Liver (tissue), 9 donors: ENCODE data around the gene FLNB. TPM values are rescaled to one million over a fixed set of nuclear protein-coding genes. Genes with fewer than 3 reads are reported as not detected.
"Not testable (repeated sequence)": the region's sequence is repeated elsewhere in the genome, so short reads cannot be mapped to it uniquely, and the experiment has no call there.

Source experiments
- DNase-seq: peaks from one replicate; pipeline ENCODE4 v3.0.0-alpha.2; 2017; ENCODE audit warnings: low spot score
- H3K27ac ChIP-seq, 2 donors: one replicate each; pipeline ENCODE4 v1.7.0; 2013; ENCODE audit warnings: inconsistent platforms in 2 of 2, low read length in 2 of 2, control low read depth in 1 of 2, low read depth in 1 of 2, mild to moderate bottlenecking in 1 of 2
- H3K27me3 ChIP-seq, 4 donors: one replicate each; pipeline versions ENCODE4 v1.6.1 to v1.7.0; 2013; ENCODE audit warnings: low read length in 3 of 4, inconsistent platforms in 1 of 4, mild to moderate bottlenecking in 1 of 4, moderate library complexity in 1 of 4; ENCODE audit not compliant: control insufficient read depth in 4 of 4, insufficient read depth in 4 of 4
- H3K36me3 ChIP-seq, 4 donors: one replicate each; pipeline versions ENCODE4 v1.6.1 to v1.7.0; 2013; ENCODE audit warnings: low read length in 3 of 4, mild to moderate bottlenecking in 3 of 4, low read depth in 1 of 4, moderate library complexity in 1 of 4; ENCODE audit not compliant: control insufficient read depth in 4 of 4, insufficient read depth in 3 of 4
- H3K4me1 ChIP-seq, 4 donors: one replicate each; pipeline versions ENCODE4 v1.6.1 to v1.7.0; 2013; ENCODE audit warnings: low read length in 3 of 4, mild to moderate bottlenecking in 3 of 4, moderate library complexity in 1 of 4; ENCODE audit not compliant: control insufficient read depth in 4 of 4, insufficient read depth in 4 of 4
- H3K4me3 ChIP-seq, 3 donors: one replicate each; pipeline versions ENCODE4 v1.6.1 to v1.7.0; 2013; ENCODE audit warnings: low read length in 3 of 3, control low read depth in 1 of 3, low read depth in 1 of 3, mild to moderate bottlenecking in 1 of 3
- H3K9ac ChIP-seq, 2 donors: one replicate each; pipeline ENCODE4 v1.7.0; 2013; ENCODE audit warnings: low read length in 2 of 2, mild to moderate bottlenecking in 2 of 2, moderate library complexity in 2 of 2, control low read depth in 1 of 2, low read depth in 1 of 2
- H3K9me3 ChIP-seq, 4 donors: one replicate each; pipeline versions ENCODE4 v1.6.1 to v1.7.0; 2013; ENCODE audit warnings: low read length in 3 of 4; ENCODE audit not compliant: control insufficient read depth in 4 of 4
- EGR1 ChIP-seq, 2 donors: IDR thresholded peaks; 2 replicates each; pipeline ENCODE4 v1.6.1; 2016 to 2018; ENCODE audit warnings: antibody characterized with exemption in 2 of 2, low read depth in 2 of 2
- FOXA1 ChIP-seq: IDR thresholded peaks from 2 replicates; pipeline ENCODE4 v1.6.1; 2016; ENCODE audit warnings: antibody characterized with exemption
- FOXA2 ChIP-seq: IDR thresholded peaks from 2 replicates; pipeline ENCODE4 v1.6.1; 2016; ENCODE audit warnings: antibody characterized with exemption
- GABPA ChIP-seq, 2 donors: IDR thresholded peaks in 1 of 2; conservative IDR thresholded peaks in 1 of 2; 2 replicates each; pipeline ENCODE4 v1.6.1; 2016; ENCODE audit warnings: antibody characterized with exemption in 2 of 2, mild to moderate bottlenecking in 1 of 2, moderate library complexity in 1 of 2
- HNF4A ChIP-seq, 2 donors: conservative IDR thresholded peaks; 2 replicates each; pipeline ENCODE4 v1.6.1; 2016; ENCODE audit warnings: antibody characterized with exemption in 2 of 2, mild to moderate bottlenecking in 2 of 2
- HNF4G ChIP-seq: IDR thresholded peaks from 2 replicates; pipeline ENCODE4 v1.6.1; 2016; ENCODE audit warnings: antibody characterized with exemption
- JUND ChIP-seq, 2 donors: IDR thresholded peaks; 2 replicates each; pipeline ENCODE4 v1.6.1; 2016; ENCODE audit warnings: antibody characterized with exemption in 2 of 2
- NR2F2 ChIP-seq: IDR thresholded peaks from 2 replicates; pipeline ENCODE4 v1.6.1; 2016; ENCODE audit warnings: antibody characterized with exemption
- RAD21 ChIP-seq, 2 donors: IDR thresholded peaks; 2 replicates each; pipeline ENCODE4 v1.6.1; 2016; ENCODE audit warnings: antibody characterized with exemption in 2 of 2, mild to moderate bottlenecking in 2 of 2
- RXRA ChIP-seq, 2 donors: IDR thresholded peaks; 2 replicates each; pipeline ENCODE4 v1.6.1; 2017 to 2018; ENCODE audit warnings: antibody characterized with exemption in 2 of 2, mild to moderate bottlenecking in 1 of 2
- SP1 ChIP-seq: IDR thresholded peaks from 2 replicates; pipeline ENCODE4 v1.6.1; 2018; ENCODE audit warnings: antibody characterized with exemption, mild to moderate bottlenecking
- TAF1 ChIP-seq: conservative IDR thresholded peaks from 2 replicates; pipeline ENCODE4 v1.6.1; 2016; ENCODE audit warnings: antibody characterized with exemption, mild to moderate bottlenecking
- YY1 ChIP-seq: IDR thresholded peaks from 2 replicates; pipeline ENCODE4 v1.6.1; 2016; ENCODE audit warnings: antibody characterized with exemption, mild to moderate bottlenecking
- WGBS: extraction: QIAGEN DNeasy Blood & Tissue Kit; methylation state at CpG from one replicate; pipeline ENCODE4 v1.1.7; 2013; 5-methylcytosine and 5-hydroxymethylcytosine counted together
- polyA plus RNA-seq, 2 donors: library from polyadenylated mRNA; stranded (reverse) in 1 of 2; unstranded in 1 of 2; fragments of 200-250 nt in 1 of 2; fragments of >200 nt in 1 of 2; fragmentation: Nextera tagmentation in 1 of 2; extraction: Ambion mirVana in 1 of 2; gene quantifications; one replicate each; pipeline versions ENCODE4 v1.2.1 to v1.2.3, GENCODE V29; 2013 to 2015
- total RNA-seq, 2 donors: library from RNA; depleted of rRNA; stranded (reverse); fragments of >200 nt; gene quantifications; one replicate each; pipeline ENCODE4 v1.2.3, GENCODE V29; 2014
- TF ChIP-seq, protein P1 (sequence below): IDR thresholded peaks from 2 replicates; pipeline ENCODE4 v1.6.1; 2016; ENCODE audit warnings: antibody characterized with exemption
- TF ChIP-seq, protein P2 (sequence below): IDR thresholded peaks from 2 replicates; pipeline ENCODE4 v1.6.1; 2016; ENCODE audit warnings: antibody characterized with exemption, mild to moderate bottlenecking
- TF ChIP-seq, protein P3 (sequence below): IDR thresholded peaks from 2 replicates; pipeline ENCODE4 v1.6.1; 2016; ENCODE audit warnings: antibody characterized with exemption
- TF ChIP-seq, protein P4 (sequence below): fragments of 150-350 bp; IDR thresholded peaks from 2 replicates; pipeline ENCODE4 v1.5.1; 2017; ENCODE audit warnings: improper control_type of control experiment, low read depth, low read length; ENCODE audit not compliant: missing input control
- TF ChIP-seq, protein P5 (sequence below): IDR thresholded peaks from 2 replicates; pipeline ENCODE4 v1.6.1; 2016; ENCODE audit warnings: antibody characterized with exemption
- donor health status: healthy.
- donor health status: healthy.
- donor health status: healthy.
- donor health status: healthy.
- donor health status: healthy.

FLNB gene
- total and polyA plus RNA-seq, 4 donors: 22.9 to 124 (median 44.3) TPM

DNA sequence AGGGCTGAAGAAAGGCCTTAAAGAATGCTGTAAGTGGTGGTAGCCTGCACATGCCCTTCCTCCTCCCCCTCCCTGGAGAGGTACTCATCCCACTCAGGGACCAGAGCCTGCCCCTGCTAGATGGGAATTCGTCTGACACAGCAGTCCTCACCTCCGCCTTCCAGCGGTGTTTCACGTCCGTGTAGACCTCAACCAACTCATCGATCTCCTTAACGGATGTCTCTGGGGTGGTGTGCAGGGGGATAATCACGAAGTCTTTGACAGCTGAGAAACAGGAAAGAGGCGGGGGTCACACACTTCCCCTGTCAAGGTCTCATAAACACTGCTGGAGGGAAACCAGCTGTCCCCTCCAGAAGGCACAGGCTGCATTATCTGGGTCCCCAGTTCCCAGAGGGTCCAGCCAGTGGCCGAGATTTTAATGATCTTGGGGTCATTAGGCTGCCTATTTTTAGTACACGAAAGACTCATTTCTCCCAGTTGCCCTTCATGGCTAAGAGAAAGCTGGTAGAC lies 192.7 kb downstream of the FLNB start:
- Histone ChIP-seq H3K9me3 (no peaks in the 10 kb centered on the region), H3K4me1 (peaks cover 2 to 13% (median 9%) of the 10 kb centered on the region in 4 donors), H3K4me3 (no peak overlapping the region), H3K27me3 (no peaks in the 10 kb centered on the region), H3K27ac (no peak overlapping the region), H3K9ac (no peak overlapping the region), H3K36me3 (no peaks in the 10 kb centered on the region)
- WGBS: 64% methylated on average over 11 of the region's 11 CpGs
- DNase-seq: no peak
- TF ChIP-seq RXRA (IDR thresholded peaks at IDR 0.05): peak; percentile 28 to 43
- TF ChIP-seq, protein P1, sequence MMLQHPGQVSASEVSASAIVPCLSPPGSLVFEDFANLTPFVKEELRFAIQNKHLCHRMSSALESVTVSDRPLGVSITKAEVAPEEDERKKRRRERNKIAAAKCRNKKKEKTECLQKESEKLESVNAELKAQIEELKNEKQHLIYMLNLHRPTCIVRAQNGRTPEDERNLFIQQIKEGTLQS: no peak
- TF ChIP-seq NR2F2: peak; percentile 89

DNA sequence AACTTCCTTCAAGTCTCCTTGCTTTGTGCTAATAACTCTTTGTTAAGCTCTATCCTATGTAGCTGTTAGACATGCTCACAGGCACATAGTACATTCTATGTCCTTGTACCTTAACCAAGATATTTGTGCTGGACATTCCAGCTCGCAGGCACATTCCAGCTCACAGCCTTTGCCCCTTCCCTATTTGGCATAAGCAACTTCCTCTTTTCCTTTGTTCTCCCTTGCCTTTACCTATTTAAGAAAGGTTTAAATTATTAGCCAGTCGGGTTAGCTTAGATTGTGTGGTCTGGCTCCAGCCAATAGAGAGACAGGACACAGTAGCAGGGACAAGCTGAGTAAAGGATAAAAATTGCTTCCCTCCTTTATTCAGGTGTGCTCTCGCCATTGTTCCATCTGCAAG lies 193.2 kb downstream of the FLNB start:
- DNase-seq, H3K27ac ChIP-seq, H3K9ac ChIP-seq, H3K36me3 ChIP-seq, H3K27me3 ChIP-seq, H3K9me3 ChIP-seq, H3K4me3 ChIP-seq: not testable (repeated sequence)
- H3K4me1 ChIP-seq: peaks cover 2 to 19% (median 12%) of the 10 kb centered on the region in 4 donors
- TF ChIP-seq HNF4A (conservative IDR thresholded peaks at IDR 0.05) (peak; percentile 35 to 41), SP1 (peak; percentile 19)
- WGBS: 44% methylated on average over 3 of the region's 3 CpGs

DNA sequence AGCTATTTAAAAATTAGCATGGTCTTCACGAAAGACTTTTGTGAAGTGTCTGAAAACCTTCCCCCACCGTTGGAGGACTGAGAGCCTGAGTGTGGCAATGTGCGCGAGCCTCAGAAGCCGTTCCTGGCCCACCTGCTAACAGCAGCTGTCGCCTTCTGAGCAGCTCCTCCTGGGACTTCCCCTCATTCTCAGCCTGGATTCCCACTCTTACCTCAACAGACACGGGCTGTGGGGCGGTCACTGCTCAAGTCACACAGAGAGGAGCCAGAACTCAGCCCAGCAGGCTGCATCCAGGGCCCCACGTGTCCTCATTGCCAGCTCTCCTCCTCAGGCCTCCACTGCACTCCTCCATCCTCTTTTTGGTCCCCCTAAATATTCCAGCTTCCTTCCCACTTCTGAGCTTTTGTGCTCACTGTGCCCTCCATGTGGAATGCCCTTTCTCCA lies 194.7 kb downstream of the FLNB start:
- Histone ChIP-seq H3K36me3 (no peaks in the 10 kb centered on the region), H3K9ac (no peak overlapping the region), H3K27me3 (no peaks in the 10 kb centered on the region), H3K27ac (no peak overlapping the region), H3K4me3 (no peak overlapping the region), H3K4me1 (peaks cover 2 to 25% (median 14%) of the 10 kb centered on the region in 4 donors), H3K9me3 (no peaks in the 10 kb centered on the region)
- no peak for TF ChIP-seq HNF4A (conservative IDR thresholded peaks at IDR 0.05)
- no peak for TF ChIP-seq GABPA (IDR thresholded peaks at IDR 0.05 in 1 of 2, conservative IDR thresholded peaks at IDR 0.05 in 1 of 2)
- TF ChIP-seq RXRA (IDR thresholded peaks at IDR 0.05): no peak
- no peak for TF ChIP-seq JUND (IDR thresholded peaks at IDR 0.05)
- no peak for TF ChIP-seq HNF4G
- TF ChIP-seq, protein P1: no peak
- no peak for TF ChIP-seq TAF1
- no peak for TF ChIP-seq RAD21 (IDR thresholded peaks at IDR 0.05)
- TF ChIP-seq, protein P2, sequence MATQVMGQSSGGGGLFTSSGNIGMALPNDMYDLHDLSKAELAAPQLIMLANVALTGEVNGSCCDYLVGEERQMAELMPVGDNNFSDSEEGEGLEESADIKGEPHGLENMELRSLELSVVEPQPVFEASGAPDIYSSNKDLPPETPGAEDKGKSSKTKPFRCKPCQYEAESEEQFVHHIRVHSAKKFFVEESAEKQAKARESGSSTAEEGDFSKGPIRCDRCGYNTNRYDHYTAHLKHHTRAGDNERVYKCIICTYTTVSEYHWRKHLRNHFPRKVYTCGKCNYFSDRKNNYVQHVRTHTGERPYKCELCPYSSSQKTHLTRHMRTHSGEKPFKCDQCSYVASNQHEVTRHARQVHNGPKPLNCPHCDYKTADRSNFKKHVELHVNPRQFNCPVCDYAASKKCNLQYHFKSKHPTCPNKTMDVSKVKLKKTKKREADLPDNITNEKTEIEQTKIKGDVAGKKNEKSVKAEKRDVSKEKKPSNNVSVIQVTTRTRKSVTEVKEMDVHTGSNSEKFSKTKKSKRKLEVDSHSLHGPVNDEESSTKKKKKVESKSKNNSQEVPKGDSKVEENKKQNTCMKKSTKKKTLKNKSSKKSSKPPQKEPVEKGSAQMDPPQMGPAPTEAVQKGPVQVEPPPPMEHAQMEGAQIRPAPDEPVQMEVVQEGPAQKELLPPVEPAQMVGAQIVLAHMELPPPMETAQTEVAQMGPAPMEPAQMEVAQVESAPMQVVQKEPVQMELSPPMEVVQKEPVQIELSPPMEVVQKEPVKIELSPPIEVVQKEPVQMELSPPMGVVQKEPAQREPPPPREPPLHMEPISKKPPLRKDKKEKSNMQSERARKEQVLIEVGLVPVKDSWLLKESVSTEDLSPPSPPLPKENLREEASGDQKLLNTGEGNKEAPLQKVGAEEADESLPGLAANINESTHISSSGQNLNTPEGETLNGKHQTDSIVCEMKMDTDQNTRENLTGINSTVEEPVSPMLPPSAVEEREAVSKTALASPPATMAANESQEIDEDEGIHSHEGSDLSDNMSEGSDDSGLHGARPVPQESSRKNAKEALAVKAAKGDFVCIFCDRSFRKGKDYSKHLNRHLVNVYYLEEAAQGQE: no peak
- TF ChIP-seq NR2F2: no peak
- no peak for TF ChIP-seq EGR1 (IDR thresholded peaks at IDR 0.05; ENCODE audit: low read depth in 2 of 2)
- TF ChIP-seq, protein P3, sequence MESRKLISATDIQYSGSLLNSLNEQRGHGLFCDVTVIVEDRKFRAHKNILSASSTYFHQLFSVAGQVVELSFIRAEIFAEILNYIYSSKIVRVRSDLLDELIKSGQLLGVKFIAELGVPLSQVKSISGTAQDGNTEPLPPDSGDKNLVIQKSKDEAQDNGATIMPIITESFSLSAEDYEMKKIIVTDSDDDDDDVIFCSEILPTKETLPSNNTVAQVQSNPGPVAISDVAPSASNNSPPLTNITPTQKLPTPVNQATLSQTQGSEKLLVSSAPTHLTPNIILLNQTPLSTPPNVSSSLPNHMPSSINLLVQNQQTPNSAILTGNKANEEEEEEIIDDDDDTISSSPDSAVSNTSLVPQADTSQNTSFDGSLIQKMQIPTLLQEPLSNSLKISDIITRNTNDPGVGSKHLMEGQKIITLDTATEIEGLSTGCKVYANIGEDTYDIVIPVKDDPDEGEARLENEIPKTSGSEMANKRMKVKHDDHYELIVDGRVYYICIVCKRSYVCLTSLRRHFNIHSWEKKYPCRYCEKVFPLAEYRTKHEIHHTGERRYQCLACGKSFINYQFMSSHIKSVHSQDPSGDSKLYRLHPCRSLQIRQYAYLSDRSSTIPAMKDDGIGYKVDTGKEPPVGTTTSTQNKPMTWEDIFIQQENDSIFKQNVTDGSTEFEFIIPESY: no peak
- TF ChIP-seq FOXA2: no peak
- no peak for TF ChIP-seq YY1
- no peak for TF ChIP-seq SP1
- no peak for TF ChIP-seq FOXA1
- TF ChIP-seq, protein P4, sequence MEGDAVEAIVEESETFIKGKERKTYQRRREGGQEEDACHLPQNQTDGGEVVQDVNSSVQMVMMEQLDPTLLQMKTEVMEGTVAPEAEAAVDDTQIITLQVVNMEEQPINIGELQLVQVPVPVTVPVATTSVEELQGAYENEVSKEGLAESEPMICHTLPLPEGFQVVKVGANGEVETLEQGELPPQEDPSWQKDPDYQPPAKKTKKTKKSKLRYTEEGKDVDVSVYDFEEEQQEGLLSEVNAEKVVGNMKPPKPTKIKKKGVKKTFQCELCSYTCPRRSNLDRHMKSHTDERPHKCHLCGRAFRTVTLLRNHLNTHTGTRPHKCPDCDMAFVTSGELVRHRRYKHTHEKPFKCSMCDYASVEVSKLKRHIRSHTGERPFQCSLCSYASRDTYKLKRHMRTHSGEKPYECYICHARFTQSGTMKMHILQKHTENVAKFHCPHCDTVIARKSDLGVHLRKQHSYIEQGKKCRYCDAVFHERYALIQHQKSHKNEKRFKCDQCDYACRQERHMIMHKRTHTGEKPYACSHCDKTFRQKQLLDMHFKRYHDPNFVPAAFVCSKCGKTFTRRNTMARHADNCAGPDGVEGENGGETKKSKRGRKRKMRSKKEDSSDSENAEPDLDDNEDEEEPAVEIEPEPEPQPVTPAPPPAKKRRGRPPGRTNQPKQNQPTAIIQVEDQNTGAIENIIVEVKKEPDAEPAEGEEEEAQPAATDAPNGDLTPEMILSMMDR: no peak
- TF ChIP-seq, protein P5, sequence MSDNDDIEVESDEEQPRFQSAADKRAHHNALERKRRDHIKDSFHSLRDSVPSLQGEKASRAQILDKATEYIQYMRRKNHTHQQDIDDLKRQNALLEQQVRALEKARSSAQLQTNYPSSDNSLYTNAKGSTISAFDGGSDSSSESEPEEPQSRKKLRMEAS: no peak
- 84% methylated on average over 9 of the region's 9 CpGs for WGBS
- DNase-seq: no peak
